Prostate gland (tissue), 2 donors: ENCODE results near the gene SMIM35. TPM values are rescaled to one million over a fixed set of nuclear protein-coding genes. Genes with fewer than 3 reads are reported as not detected.

Experiments used
- DNase-seq: peaks from one replicate; pipeline ENCODE4 v3.0.0-alpha.2; 2019; ENCODE audit warnings: low spot score
- H3K27ac ChIP-seq, 2 donors: fragments of 200-600 bp; sonication (generic); 2 replicates each; pipeline ENCODE4 v1.5.1; 2017 to 2019
- H3K27me3 ChIP-seq: fragments of 200-600 bp; sonication (generic); replicated peaks from 2 replicates; pipeline ENCODE4 v1.5.1; 2019; ENCODE audit not compliant: insufficient read depth
- H3K36me3 ChIP-seq, 2 donors: fragments of 200-600 bp; sonication (generic); 1 replicate in 1 of 2; 2 replicates in 1 of 2; pipeline versions ENCODE4 v1.5.1 to v1.8.1; 2017 to 2019
- H3K4me1 ChIP-seq: fragments of 200-600 bp; sonication (generic); replicated peaks from 2 replicates; pipeline ENCODE4 v1.5.1; 2019
- H3K4me3 ChIP-seq, 2 donors: fragments of 200-600 bp; sonication (generic); 2 replicates each; pipeline ENCODE4 v1.5.1; 2017 to 2019
- H3K9me3 ChIP-seq: fragments of 200-600 bp; sonication (generic); 2 replicates; pipeline ENCODE4 v1.5.1; 2017
- POLR2A ChIP-seq: fragments of 450-650 bp; IDR thresholded peaks from one replicate; pipeline ENCODE4 v1.6.1; 2016; ENCODE audit warnings: antibody characterized with exemption, mild to moderate bottlenecking
- POLR2AphosphoS5 ChIP-seq: sonication (generic); formaldehyde crosslinking; IDR thresholded peaks from one replicate; pipeline ENCODE4 v1.6.1; 2017; ENCODE audit warnings: antibody characterized with exemption
- WGBS: methylation state at CpG from one replicate; pipeline ENCODE4 v1.1.5; 2018; 5-methylcytosine and 5-hydroxymethylcytosine counted together
- intact Hi-C: fragments of 100-400 bp; cut with DNase I; formaldehyde crosslinking; loops from one replicate; pipeline ENCODE4 v1.14.2; 2022
- total RNA-seq, 2 donors: library from RNA; depleted of rRNA; stranded (reverse); fragments of >200 nt; gene quantifications; one replicate each; pipeline ENCODE4 v1.1.0, GENCODE V29; 2016
- TF ChIP-seq, protein P1 (sequence below), 4 experiments: fragments of 200-600 bp in 2 of 4; fragments of 450-650 bp in 2 of 4; sonication (generic) in 2 of 4; IDR thresholded peaks; 1 replicate in 3 of 4; 2 replicates in 1 of 4; pipeline ENCODE4 v1.5.1; 2016 to 2019; ENCODE audit warnings: antibody characterized with exemption in 4 of 4, mild to moderate bottlenecking in 2 of 4, moderate library complexity in 2 of 4

The SMIM35 gene
- total RNA-seq, 2 donors from 2014 or later, result 0.09 TPM; not detected in 1

GRCh38 chr11:117959438-117960149, 127.2 kb downstream of the SMIM35 start:
- Histone ChIP-seq H3K27ac (no peak overlapping the region), H3K27me3 (no peaks in the 10 kb centered on the region), H3K4me3 (no peak overlapping the region), H3K36me3 (no peaks in the 10 kb centered on the region), H3K9me3 (no peaks in the 10 kb centered on the region), H3K4me1 (no peaks in the 10 kb centered on the region)
- no peak for DNase-seq
- 70% methylated on average over 1 of the region's 1 CpG for WGBS
- TF ChIP-seq, protein P1, sequence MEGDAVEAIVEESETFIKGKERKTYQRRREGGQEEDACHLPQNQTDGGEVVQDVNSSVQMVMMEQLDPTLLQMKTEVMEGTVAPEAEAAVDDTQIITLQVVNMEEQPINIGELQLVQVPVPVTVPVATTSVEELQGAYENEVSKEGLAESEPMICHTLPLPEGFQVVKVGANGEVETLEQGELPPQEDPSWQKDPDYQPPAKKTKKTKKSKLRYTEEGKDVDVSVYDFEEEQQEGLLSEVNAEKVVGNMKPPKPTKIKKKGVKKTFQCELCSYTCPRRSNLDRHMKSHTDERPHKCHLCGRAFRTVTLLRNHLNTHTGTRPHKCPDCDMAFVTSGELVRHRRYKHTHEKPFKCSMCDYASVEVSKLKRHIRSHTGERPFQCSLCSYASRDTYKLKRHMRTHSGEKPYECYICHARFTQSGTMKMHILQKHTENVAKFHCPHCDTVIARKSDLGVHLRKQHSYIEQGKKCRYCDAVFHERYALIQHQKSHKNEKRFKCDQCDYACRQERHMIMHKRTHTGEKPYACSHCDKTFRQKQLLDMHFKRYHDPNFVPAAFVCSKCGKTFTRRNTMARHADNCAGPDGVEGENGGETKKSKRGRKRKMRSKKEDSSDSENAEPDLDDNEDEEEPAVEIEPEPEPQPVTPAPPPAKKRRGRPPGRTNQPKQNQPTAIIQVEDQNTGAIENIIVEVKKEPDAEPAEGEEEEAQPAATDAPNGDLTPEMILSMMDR (IDR thresholded peaks at IDR 0.05), result no peak
- no peak for TF ChIP-seq POLR2AphosphoS5
- TF ChIP-seq POLR2A, result no peak
- intact Hi-C loops, result no loop called here

- Histone ChIP-seq H3K9me3 (no peaks in the 10 kb centered on the region), H3K27ac (no peak overlapping the region), H3K4me3 (no peak overlapping the region), H3K27me3 (no peaks in the 10 kb centered on the region), H3K4me1 (no peaks in the 10 kb centered on the region), H3K36me3 (no peaks in the 10 kb centered on the region)
- intact Hi-C loops, result no loop called here
- TF ChIP-seq POLR2A, result no peak
- TF ChIP-seq, protein P1 (IDR thresholded peaks at IDR 0.05), result no peak
- no peak for TF ChIP-seq POLR2AphosphoS5
- no peak for DNase-seq
- WGBS, result 93% methylated on average over 1 of the region's 1 CpG
Measured at GRCh38 chr11:117958949-117959348, 127.8 kb downstream of the SMIM35 start.

Other genes starting within 250 kb of the SMIM35 start
- 100 to 1,000 TPM in 1 of 2 donors, 10 to 100 TPM in 1; 29.6 to 366 TPM for gene FXYD6, start 210.3 kb downstream of the SMIM35 start, total RNA-seq
- gene TMPRSS13, start 157.6 kb downstream of the SMIM35 start, total RNA-seq, result 10 to 100 TPM in 1 of 2 donors, 1 to 10 TPM in 1; 1.2 to 14.7 TPM
- gene IL10RA, start 100.6 kb downstream of the SMIM35 start, total RNA-seq, result 10 to 100 TPM in 1 of 2 donors, 1 to 10 TPM in 1; 4.5 to 10.7 TPM
- 1 to 10 TPM; 1.5 to 6.4 TPM for gene TMPRSS4, start 9.9 kb downstream of the SMIM35 start, total RNA-seq
- gene SCN4B, start 65.9 kb upstream of the SMIM35 start, total RNA-seq, result 1 to 10 TPM; 3.0 to 5.6 TPM
- 1 to 10 TPM in 1 of 2 donors, under 1 TPM in 1; 0.68 to 1.1 TPM for gene SCN2B, start 89.7 kb upstream of the SMIM35 start, total RNA-seq
- 1 to 10 TPM; 2.3 to 8.5 TPM for gene JAML, start 138.0 kb upstream of the SMIM35 start, total RNA-seq
- gene MPZL3, start 165.4 kb upstream of the SMIM35 start, total RNA-seq, result 10 to 100 TPM in 1 of 2 donors, 1 to 10 TPM in 1; 6.2 to 13.0 TPM
- gene MPZL2, start 177.3 kb upstream of the SMIM35 start, total RNA-seq, result 100 to 1,000 TPM in 1 of 2 donors, 10 to 100 TPM in 1; 73.7 to 103 TPM
- gene CD3E, start 217.8 kb upstream of the SMIM35 start, total RNA-seq, result 1 to 10 TPM; 2.8 to 4.6 TPM